BE2C (cell line): ENCODE results near the gene CNTN4.

Experiments used
- DNase-seq: peaks from one replicate; pipeline ENCODE4 v3.0.0-alpha.2; 2020
- H3K27me3 ChIP-seq: fragments of 250-450 bp; sonication (Bioruptor Pico); 2 replicates; pipeline ENCODE4 v1.5.1; 2020; ENCODE audit warnings: mild to moderate bottlenecking
- H3K36me3 ChIP-seq: fragments of 250-450 bp; sonication (Bioruptor Pico); 2 replicates; pipeline ENCODE4 v1.5.1; 2020; ENCODE audit warnings: mild to moderate bottlenecking
- H3K4me1 ChIP-seq: fragments of 250-450 bp; sonication (Bioruptor Pico); 2 replicates; pipeline ENCODE4 v1.5.1; 2020
- H3K4me3 ChIP-seq: 2 replicates; pipeline ENCODE4 v1.5.1; 2011; ENCODE audit warnings: low read depth, low read length
- H3K9me3 ChIP-seq: fragments of 250-450 bp; sonication (Bioruptor Pico); 2 replicates; pipeline ENCODE4 v1.5.1; 2020
- TF ChIP-seq, protein P1 (sequence below): IDR thresholded peaks from 2 replicates; pipeline ENCODE4 v1.5.1; 2012; ENCODE audit warnings: mild to moderate bottlenecking, low read depth, low read length

The CNTN4 gene

DNA sequence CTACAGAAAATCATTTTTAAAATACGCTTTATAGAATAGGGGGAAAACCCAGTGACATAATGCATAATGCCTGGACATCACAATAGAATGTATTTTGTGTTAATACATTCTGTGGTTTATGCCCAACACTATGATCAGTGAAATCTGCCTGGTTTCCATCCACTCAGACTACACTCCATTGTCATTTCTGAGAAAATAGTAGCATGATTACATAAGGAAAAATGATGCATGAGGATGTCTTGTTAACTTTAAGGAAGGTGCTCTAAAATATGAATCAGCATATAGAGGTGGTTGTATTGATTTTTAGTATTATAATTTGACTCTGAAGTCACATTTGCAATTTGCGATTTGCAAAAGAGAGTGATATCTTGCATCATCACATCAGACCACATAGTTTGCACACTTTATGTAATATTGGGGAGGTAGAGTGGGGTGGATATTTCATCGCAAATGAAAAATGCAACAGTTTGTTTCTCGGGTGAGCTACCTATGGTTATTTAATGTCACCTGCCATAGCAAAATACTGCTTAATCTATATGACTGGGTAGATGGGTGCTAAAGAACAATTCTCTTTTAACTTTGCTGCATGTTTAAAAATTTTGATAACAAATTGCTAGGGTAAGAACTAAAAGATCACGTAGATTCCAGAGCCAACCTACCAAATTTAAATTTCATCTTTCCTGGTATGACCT lies 607.6 kb downstream of the CNTN4 start:
- no peak for DNase-seq
- Histone ChIP-seq H3K4me3 (no peak overlapping the region), H3K4me1 (no peaks in the 10 kb centered on the region), H3K27me3 (no peaks in the 10 kb centered on the region), H3K9me3 (no peaks in the 10 kb centered on the region), H3K36me3 (no peaks in the 10 kb centered on the region)
- TF ChIP-seq, protein P1, sequence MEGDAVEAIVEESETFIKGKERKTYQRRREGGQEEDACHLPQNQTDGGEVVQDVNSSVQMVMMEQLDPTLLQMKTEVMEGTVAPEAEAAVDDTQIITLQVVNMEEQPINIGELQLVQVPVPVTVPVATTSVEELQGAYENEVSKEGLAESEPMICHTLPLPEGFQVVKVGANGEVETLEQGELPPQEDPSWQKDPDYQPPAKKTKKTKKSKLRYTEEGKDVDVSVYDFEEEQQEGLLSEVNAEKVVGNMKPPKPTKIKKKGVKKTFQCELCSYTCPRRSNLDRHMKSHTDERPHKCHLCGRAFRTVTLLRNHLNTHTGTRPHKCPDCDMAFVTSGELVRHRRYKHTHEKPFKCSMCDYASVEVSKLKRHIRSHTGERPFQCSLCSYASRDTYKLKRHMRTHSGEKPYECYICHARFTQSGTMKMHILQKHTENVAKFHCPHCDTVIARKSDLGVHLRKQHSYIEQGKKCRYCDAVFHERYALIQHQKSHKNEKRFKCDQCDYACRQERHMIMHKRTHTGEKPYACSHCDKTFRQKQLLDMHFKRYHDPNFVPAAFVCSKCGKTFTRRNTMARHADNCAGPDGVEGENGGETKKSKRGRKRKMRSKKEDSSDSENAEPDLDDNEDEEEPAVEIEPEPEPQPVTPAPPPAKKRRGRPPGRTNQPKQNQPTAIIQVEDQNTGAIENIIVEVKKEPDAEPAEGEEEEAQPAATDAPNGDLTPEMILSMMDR, result no peak

DNA sequence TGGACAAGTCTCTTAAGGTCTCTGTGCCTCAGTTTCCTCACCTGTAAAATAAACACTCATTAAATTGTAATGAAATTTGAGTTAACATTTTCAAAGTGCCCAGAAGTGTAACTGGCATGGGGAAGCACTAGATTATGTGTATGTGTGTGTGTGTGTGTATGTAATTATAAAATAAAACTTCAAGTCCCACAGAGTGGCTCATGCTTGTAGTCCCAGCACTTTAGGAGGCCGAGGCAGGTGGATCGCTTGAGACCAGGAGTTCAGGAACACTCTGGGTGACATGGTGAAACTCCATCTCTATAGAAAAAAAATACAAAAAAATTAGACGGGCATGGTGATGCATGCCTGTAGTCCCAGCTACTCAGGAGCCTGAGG lies 608.2 kb downstream of the CNTN4 start:
- TF ChIP-seq, protein P1, result no peak
- no peak for DNase-seq

DNA sequence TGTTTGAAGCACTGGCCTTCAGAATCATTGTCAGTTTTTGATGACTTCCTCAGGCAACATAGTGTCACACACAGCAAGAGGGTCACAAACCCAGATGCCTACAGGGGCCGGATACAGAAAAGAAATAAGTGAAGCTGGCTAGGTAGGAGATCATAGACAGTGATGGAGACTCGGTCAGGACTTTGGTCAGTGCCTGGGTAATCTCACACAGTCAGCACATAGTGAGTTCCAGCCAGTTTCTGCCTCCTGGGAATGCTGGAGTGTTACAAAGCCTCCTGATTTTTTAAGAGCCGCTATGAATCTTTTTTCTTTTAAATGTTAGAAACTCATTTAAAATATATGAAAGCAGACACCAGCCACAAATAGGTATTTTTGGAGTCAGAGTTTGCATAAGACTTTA lies 612.4 kb downstream of the CNTN4 start:
- Histone ChIP-seq H3K27me3 (no peaks in the 10 kb centered on the region), H3K9me3 (no peaks in the 10 kb centered on the region), H3K4me3 (no peak overlapping the region), H3K36me3 (no peaks in the 10 kb centered on the region), H3K4me1 (no peaks in the 10 kb centered on the region)
- TF ChIP-seq, protein P1, result no peak
- DNase-seq, result no peak

More for the DNA sequence above, 608.2 kb downstream of the CNTN4 start:
- Histone ChIP-seq H3K9me3 (no peaks in the 10 kb centered on the region), H3K4me3 (no peak overlapping the region), H3K36me3 (no peaks in the 10 kb centered on the region), H3K4me1 (no peaks in the 10 kb centered on the region), H3K27me3 (no peaks in the 10 kb centered on the region)

DNA sequence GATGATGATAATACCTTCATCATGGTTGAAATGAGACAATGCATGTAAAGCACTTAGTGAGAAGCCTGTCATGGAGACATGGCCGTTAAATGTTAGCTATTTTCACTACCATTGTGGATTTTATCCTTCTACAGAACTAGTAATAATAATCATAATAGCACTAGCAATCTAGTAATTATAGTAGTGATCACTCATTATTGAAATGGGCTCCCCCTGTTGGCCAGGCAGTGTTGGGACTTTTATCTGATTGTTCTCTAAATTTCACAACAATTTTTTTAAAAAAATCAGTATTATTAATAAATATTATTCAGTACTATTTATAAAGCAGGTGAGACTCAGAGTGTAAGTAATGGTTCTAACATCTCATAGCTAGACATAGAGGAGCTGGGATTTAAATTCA lies 615.3 kb downstream of the CNTN4 start:
- no peaks in the 10 kb centered on the region for H3K27me3 ChIP-seq
- TF ChIP-seq, protein P1, result peak; percentile 45
- DNase-seq, result peak; percentile 8
- H3K4me3 ChIP-seq, result no peak overlapping the region
- H3K36me3 ChIP-seq, result no peaks in the 10 kb centered on the region
- H3K9me3 ChIP-seq, result no peaks in the 10 kb centered on the region
- no peaks in the 10 kb centered on the region for H3K4me1 ChIP-seq

DNA sequence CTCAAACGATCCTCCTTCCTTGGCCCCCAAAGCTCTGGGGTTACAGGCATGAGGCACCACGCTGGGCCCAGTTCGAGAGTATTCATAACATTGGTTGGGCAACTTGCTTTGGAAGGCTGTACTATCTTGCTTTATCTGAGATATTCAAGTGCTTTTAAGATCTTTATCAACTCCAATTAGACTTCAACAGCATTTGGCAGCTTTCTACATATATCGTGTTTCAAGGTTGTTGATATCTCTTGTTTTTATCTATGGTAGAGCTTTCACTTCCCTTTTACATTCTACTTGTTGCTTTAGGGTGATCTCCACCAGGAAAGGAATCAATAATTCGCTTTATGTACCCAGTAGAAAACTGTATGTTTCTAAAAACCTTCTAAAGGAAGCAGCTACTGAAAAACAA lies 616.2 kb downstream of the CNTN4 start:
- TF ChIP-seq, protein P1, result no peak
- no peaks in the 10 kb centered on the region for H3K9me3 ChIP-seq
- H3K36me3 ChIP-seq, result no peaks in the 10 kb centered on the region
- H3K4me1 ChIP-seq, result no peaks in the 10 kb centered on the region
- no peak overlapping the region for H3K4me3 ChIP-seq
- no peaks in the 10 kb centered on the region for H3K27me3 ChIP-seq
- no peak for DNase-seq

DNA sequence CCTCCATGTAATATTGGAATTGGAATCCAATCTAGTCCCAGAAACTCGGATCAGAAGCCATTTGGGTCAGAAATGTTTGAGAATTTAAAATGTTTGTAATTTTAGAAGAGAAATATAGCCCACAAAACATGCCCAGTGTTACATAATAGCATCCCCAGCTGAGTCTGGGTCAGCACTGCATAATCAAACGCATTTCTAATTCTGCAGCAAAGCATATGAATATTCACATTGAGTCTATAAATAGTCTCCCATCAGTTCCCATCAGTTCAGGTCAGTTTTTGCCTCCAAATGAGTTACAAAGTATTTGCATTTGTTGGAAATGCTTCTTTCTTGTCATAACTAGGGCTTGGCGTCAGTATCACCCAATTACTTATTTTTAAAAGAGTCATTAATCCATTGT lies 628.4 kb downstream of the CNTN4 start:
- TF ChIP-seq, protein P1, result no peak
- Histone ChIP-seq H3K36me3 (no peaks in the 10 kb centered on the region), H3K4me1 (no peaks in the 10 kb centered on the region), H3K4me3 (no peak overlapping the region), H3K9me3 (no peaks in the 10 kb centered on the region), H3K27me3 (no peaks in the 10 kb centered on the region)
- no peak for DNase-seq
